GM12892 (cell line): ENCODE data around the gene TBCD.

ENCODE experiments used
- POLR2A ChIP-seq: IDR thresholded peaks from 2 replicates; pipeline ENCODE4 v1.6.1; 2011; ENCODE audit warnings: low read depth, low read length, control low read depth
- POLR2AphosphoS5 ChIP-seq: IDR thresholded peaks from 2 replicates; pipeline ENCODE4 v1.6.1; 2011; ENCODE audit warnings: low read depth, low read length, control low read depth
- TAF1 ChIP-seq: IDR thresholded peaks from 2 replicates; pipeline ENCODE4 v1.6.1; 2011; ENCODE audit warnings: low read depth, mild to moderate bottlenecking, control low read depth, low read length, borderline replicate concordance

DNA sequence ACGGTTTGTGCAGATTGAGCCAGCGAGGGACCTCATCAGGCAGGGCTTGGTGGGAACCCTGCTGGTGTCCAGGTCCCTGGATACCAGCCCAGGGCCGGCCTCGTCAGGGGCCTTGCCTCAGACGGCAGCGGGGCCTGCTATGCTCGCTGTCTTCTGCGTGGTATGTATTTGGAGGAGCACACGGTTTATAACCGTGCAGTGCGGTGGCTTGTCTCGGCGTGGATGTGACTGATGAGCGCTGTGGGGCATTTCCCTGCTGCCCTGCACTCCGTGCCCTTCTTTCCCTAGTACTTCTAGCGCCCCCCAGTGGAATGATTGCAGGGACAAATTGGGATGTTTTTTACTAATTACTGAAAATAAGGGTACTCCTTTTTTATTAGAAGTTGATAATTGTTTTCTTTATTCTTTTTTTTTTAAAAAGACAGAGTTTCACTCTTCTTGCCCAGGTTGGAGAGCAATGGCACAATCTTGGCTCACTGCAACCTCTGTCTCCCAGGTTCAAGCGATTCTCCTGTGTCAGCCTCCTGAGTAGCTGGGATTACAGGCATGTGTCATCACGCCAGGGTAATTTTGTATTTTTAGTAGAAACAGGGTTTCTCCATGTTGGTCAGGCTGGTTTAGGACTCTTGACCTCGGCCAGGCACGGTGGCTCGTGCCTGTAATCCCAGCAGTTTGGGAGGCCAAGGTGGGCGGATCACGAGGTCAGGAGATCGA lies 15.3 kb downstream of the TBCD start:
- TF ChIP-seq POLR2A (no peak), POLR2AphosphoS5 (no peak), TAF1 (no peak)
